Smooth muscle cell (in vitro differentiated cells): ENCODE results near the gene ZBTB20. TPM values are rescaled to one million over a fixed set of nuclear protein-coding genes. Genes with fewer than 3 reads are reported as not detected.

Experiments
- DNase-seq: peaks from one replicate; lab custom pipeline; 2025; ENCODE audit not compliant: unreplicated experiment; lab: John Stamatoyannopoulos, UW
- H2AFZ ChIP-seq: fragments of 200-600 bp; sonication (generic); 2 replicates; pipeline ENCODE4 v1.6.0; 2016; ENCODE audit warnings: antibody characterized with exemption, low read depth, mild to moderate bottlenecking
- H3F3A ChIP-seq: fragments of 200-600 bp; sonication (generic); 2 replicates; pipeline ENCODE4 v1.6.0; 2017; ENCODE audit warnings: antibody characterized with exemption, low read depth
- H3K27ac ChIP-seq: fragments of 200-600 bp; sonication (generic); 2 replicates; pipeline ENCODE4 v1.5.1; 2016; ENCODE audit warnings: low read depth, mild to moderate bottlenecking
- H3K27me3 ChIP-seq: fragments of 200-600 bp; sonication (generic); 2 replicates; pipeline ENCODE4 v1.6.1; 2016; ENCODE audit warnings: low read depth, mild to moderate bottlenecking
- H3K36me3 ChIP-seq: fragments of 200-600 bp; sonication (generic); 2 replicates; pipeline ENCODE4 v1.5.1; 2016; ENCODE audit warnings: low read depth
- H3K4me1 ChIP-seq: fragments of 200-600 bp; sonication (generic); 2 replicates; pipeline ENCODE4 v1.5.1; 2016; ENCODE audit warnings: low read depth
- H3K4me2 ChIP-seq: fragments of 200-600 bp; sonication (generic); 2 replicates; pipeline ENCODE4 v1.6.0; 2016; ENCODE audit warnings: mild to moderate bottlenecking
- H3K4me3 ChIP-seq: fragments of 200-600 bp; sonication (generic); 2 replicates; pipeline ENCODE4 v1.5.1; 2016; ENCODE audit warnings: mild to moderate bottlenecking
- H3K79me2 ChIP-seq: fragments of 200-600 bp; sonication (generic); 2 replicates; pipeline ENCODE4 v1.6.0; 2016; ENCODE audit warnings: low read depth, mild to moderate bottlenecking
- H3K9ac ChIP-seq: fragments of 200-600 bp; sonication (generic); 2 replicates; pipeline ENCODE4 v1.6.0; 2016; ENCODE audit warnings: low read depth
- H3K9me3 ChIP-seq: fragments of 200-600 bp; sonication (generic); replicated peaks from 2 replicates; pipeline ENCODE4 v1.5.1; 2016; ENCODE audit warnings: low read depth
- H4K20me1 ChIP-seq: fragments of 200-600 bp; sonication (generic); 2 replicates; pipeline ENCODE4 v1.6.0; 2016; ENCODE audit warnings: low read depth
- WGBS: methylation state at CpG from one replicate; pipeline ENCODE4 v1.1.7; 2016; ENCODE audit warnings: low lambda C conversion rate; 5-methylcytosine and 5-hydroxymethylcytosine counted together
- polyA plus RNA-seq: library from polyadenylated mRNA; unstranded; fragments of >200 nt; fragmentation: Nextera tagmentation; extraction: Ambion mirVana; gene quantifications from 2 replicates; pipeline ENCODE4 v1.2.1, GENCODE V29; 2016
- total RNA-seq: library from RNA; depleted of rRNA; stranded (reverse); fragments of >200 nt; gene quantifications from 2 replicates; pipeline ENCODE4 v1.2.3, GENCODE V29; 2014
- TF ChIP-seq, protein P1 (sequence below): fragments of 200-600 bp; sonication (generic); IDR thresholded peaks from 2 replicates; pipeline ENCODE4 v1.5.1; 2017; ENCODE audit warnings: borderline replicate concordance, mild to moderate bottlenecking, antibody characterized with exemption; ENCODE audit not compliant: insufficient read depth, poor library complexity, severe bottlenecking

The ZBTB20 gene
- total and polyA plus RNA-seq, 2 experiments from 2014 or later: 4.9 to 6.8 TPM

DNA sequence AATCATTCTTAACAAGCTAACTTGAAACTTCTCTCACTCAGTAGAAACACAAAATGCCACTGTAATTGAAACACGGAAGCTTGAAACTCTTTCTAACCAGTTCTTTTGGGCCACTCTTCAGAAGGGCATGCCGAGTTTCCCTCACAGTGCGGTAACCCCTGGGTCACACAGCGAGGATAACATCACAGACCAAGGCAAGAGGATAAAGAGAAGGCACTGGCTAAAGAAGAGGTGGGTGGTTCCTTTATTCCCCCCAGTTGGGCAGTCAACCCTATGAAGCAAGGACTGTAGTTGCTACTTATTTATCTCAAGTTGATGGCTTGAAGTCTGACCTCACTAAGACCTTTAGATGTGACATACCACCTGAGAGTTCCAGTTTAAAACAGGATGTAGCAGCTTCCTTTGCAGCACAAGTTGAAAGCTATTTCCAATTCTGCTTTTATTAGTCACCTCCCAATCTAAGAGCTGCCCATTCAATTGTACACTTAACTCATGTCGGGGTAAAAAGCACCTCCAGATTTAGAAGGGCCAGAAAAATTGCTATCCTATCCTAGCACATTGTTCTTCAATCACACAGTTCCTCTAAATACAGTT lies 580.8 kb downstream of the ZBTB20 start:
- Histone ChIP-seq H2AFZ (no peak overlapping the region), H3K79me2 (no peaks in the 10 kb centered on the region), H3K4me1 (peaks cover 6% of the 10 kb centered on the region), H4K20me1 (no peaks in the 10 kb centered on the region), H3K27ac (no peak overlapping the region), H3K9ac (no peak overlapping the region), H3F3A (no peaks in the 10 kb centered on the region), H3K4me2 (no peak overlapping the region), H3K9me3 (no peaks in the 10 kb centered on the region), H3K4me3 (no peak overlapping the region), H3K27me3 (no peaks in the 10 kb centered on the region), H3K36me3 (no peaks in the 10 kb centered on the region)
- DNase-seq: no peak
- TF ChIP-seq, protein P1, sequence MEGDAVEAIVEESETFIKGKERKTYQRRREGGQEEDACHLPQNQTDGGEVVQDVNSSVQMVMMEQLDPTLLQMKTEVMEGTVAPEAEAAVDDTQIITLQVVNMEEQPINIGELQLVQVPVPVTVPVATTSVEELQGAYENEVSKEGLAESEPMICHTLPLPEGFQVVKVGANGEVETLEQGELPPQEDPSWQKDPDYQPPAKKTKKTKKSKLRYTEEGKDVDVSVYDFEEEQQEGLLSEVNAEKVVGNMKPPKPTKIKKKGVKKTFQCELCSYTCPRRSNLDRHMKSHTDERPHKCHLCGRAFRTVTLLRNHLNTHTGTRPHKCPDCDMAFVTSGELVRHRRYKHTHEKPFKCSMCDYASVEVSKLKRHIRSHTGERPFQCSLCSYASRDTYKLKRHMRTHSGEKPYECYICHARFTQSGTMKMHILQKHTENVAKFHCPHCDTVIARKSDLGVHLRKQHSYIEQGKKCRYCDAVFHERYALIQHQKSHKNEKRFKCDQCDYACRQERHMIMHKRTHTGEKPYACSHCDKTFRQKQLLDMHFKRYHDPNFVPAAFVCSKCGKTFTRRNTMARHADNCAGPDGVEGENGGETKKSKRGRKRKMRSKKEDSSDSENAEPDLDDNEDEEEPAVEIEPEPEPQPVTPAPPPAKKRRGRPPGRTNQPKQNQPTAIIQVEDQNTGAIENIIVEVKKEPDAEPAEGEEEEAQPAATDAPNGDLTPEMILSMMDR: no peak
- 80% methylated on average over 5 of the region's 5 CpGs for WGBS

DNA sequence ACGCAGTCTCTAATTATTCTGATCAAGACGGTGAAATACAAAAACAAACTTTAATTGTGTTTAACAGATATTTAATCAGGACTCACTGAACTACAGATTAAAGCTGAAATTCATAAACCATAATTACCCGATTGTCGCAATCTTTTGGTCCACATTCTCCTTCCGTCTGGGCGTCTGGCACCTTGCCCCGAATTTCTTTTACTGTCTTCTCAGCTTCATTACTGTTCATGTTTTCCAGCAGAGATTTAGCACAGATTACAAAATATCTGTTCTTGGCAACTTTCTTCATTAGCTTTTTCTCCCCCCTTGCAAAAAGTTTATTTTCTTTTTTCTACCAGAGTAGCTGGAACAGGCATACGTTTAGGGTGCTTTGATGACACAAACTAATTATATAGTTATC lies 581.9 kb downstream of the ZBTB20 start:
- Histone ChIP-seq H2AFZ (no peak overlapping the region), H3K9me3 (no peaks in the 10 kb centered on the region), H3K4me3 (no peak overlapping the region), H3K4me2 (no peak overlapping the region), H4K20me1 (no peaks in the 10 kb centered on the region), H3K4me1 (peaks cover 6% of the 10 kb centered on the region), H3K36me3 (no peaks in the 10 kb centered on the region), H3K27ac (no peak overlapping the region), H3K79me2 (no peaks in the 10 kb centered on the region), H3K9ac (no peak overlapping the region), H3K27me3 (no peaks in the 10 kb centered on the region), H3F3A (no peaks in the 10 kb centered on the region)
- DNase-seq: no peak
- WGBS: 93% methylated on average over 8 of the region's 8 CpGs
- TF ChIP-seq, protein P1: no peak

DNA sequence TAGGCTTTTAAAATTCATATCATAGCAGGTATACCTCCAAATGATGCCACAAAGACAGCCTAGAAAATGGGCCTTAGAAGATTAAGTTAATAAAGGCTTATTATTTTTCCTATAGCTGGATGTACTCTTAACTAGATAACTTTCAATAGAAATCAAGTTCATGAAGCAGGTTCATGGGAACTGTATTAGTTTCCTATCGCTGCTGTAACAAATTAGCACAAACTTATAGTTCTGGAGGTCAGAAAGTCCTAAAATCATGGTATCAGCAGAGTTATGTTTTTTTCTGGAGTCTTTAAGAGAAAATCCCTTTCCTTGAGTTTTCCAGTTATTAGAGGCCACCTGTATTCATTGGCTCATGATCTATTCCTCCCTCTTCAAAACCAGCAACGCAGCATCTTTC lies 583.4 kb downstream of the ZBTB20 start:
- Histone ChIP-seq H3K27ac (no peak overlapping the region), H3K9ac (no peak overlapping the region), H4K20me1 (no peaks in the 10 kb centered on the region), H3K79me2 (no peaks in the 10 kb centered on the region), H3K36me3 (no peaks in the 10 kb centered on the region), H3K27me3 (no peaks in the 10 kb centered on the region), H3F3A (no peaks in the 10 kb centered on the region), H2AFZ (no peak overlapping the region), H3K9me3 (no peaks in the 10 kb centered on the region), H3K4me1 (peaks cover 6% of the 10 kb centered on the region), H3K4me2 (no peak overlapping the region), H3K4me3 (no peak overlapping the region)
- TF ChIP-seq, protein P1: no peak
- 99% methylated on average over 2 of the region's 2 CpGs for WGBS
- no peak for DNase-seq

DNA sequence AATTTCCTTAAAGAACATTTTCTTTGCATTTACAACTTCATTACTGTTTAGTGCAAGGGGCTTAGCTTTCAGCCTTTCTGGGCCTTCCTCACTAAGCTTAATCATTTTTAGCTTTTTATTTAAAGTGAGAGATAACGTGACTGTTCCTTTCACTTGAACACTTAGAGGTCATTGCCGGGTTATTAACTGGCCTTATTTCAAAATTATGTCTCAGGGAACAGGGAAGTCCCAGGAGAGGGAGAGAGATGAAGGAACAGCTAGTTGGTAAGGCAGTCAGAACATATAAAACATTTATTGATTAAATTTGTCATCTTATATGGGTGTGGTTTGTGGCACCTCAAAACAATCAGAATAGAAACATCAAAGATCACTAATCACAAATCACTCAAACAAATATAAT lies 584.5 kb downstream of the ZBTB20 start:
- no peaks in the 10 kb centered on the region for H3K79me2 ChIP-seq
- H4K20me1 ChIP-seq: no peaks in the 10 kb centered on the region
- H3K4me3 ChIP-seq: no peak overlapping the region
- H3K27me3 ChIP-seq: no peaks in the 10 kb centered on the region
- no peak overlapping the region for H3K27ac ChIP-seq
- TF ChIP-seq, protein P1: no peak
- no peak for DNase-seq
- H3F3A ChIP-seq: no peaks in the 10 kb centered on the region
- H3K9ac ChIP-seq: no peak overlapping the region
- WGBS: 91% methylated on average over 2 of the region's 2 CpGs
- no peak overlapping the region for H3K4me2 ChIP-seq
- H2AFZ ChIP-seq: no peak overlapping the region
- H3K36me3 ChIP-seq: no peaks in the 10 kb centered on the region
- H3K4me1 ChIP-seq: peaks cover 6% of the 10 kb centered on the region
- no peaks in the 10 kb centered on the region for H3K9me3 ChIP-seq
